ENCODE results near the gene MYO16.

DNA sequence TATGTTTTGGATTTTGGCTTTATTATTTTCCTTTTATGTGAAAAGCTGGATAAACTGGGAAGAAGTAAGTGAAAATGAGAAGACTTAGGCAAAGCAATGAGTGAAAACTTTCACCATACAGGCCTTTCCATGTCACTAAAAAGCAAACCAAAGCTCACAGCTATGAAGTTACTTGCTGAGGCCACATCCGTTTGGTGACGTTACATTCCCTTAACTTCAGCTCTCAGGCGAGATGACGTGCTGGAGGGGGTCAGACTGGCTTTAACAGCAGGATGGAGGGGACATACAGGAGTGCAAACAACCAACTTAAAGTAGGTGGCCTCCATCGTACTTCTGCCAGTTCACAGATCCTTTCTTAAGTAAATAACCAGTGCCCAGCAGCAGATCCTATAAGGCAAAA lies 522.3 kb downstream of the MYO16 start:
- TF ChIP-seq, protein P1, sequence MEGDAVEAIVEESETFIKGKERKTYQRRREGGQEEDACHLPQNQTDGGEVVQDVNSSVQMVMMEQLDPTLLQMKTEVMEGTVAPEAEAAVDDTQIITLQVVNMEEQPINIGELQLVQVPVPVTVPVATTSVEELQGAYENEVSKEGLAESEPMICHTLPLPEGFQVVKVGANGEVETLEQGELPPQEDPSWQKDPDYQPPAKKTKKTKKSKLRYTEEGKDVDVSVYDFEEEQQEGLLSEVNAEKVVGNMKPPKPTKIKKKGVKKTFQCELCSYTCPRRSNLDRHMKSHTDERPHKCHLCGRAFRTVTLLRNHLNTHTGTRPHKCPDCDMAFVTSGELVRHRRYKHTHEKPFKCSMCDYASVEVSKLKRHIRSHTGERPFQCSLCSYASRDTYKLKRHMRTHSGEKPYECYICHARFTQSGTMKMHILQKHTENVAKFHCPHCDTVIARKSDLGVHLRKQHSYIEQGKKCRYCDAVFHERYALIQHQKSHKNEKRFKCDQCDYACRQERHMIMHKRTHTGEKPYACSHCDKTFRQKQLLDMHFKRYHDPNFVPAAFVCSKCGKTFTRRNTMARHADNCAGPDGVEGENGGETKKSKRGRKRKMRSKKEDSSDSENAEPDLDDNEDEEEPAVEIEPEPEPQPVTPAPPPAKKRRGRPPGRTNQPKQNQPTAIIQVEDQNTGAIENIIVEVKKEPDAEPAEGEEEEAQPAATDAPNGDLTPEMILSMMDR (conservative IDR thresholded peaks at IDR 0.05 in 1 of 2, IDR thresholded peaks at IDR 0.05 in 1 of 2; ENCODE audit: low read depth in 1 of 2, low read length in 2 of 2), result no peak
- TF ChIP-seq EZH2 (IDR thresholded peaks at IDR 0.05; ENCODE audit: low read length, missing control alignments), result no peak
